A673 (cell line): ENCODE measurements around the gene AAMP. TPM values are rescaled to one million over a fixed set of nuclear protein-coding genes. Genes with fewer than 3 reads are reported as not detected.

Experiments used
- Bru-seq: library from RNA; stranded (reverse); fragments of 400-500 nt; gene quantifications from one replicate; lab custom pipeline; 2021; lab: Mats Ljungman, UMichigan
- BruChase-seq, 2 experiments: library from RNA; stranded (reverse); fragments of 400-500 nt; gene quantifications; one replicate each; lab custom pipeline; 2021; lab: Mats Ljungman, UMichigan
- BruUV-seq: library from RNA; stranded (reverse); fragments of 400-500 nt; replicated peaks from 2 replicates; lab custom pipeline; 2021; lab: Mats Ljungman, UMichigan
- CTCF ChIA-PET: fragments of 300-600 bp; sonication (Branson Sonifier 250); formaldehyde crosslinking; loops from one replicate; lab custom pipeline; 2022; ENCODE audit warnings: antibody characterized with exemption; lab: Charles Lee
- POLR2A ChIA-PET: fragments of 300-600 bp; sonication (Branson Sonifier 250); formaldehyde crosslinking; loops from one replicate; lab custom pipeline; 2022; ENCODE audit warnings: antibody characterized with exemption; ENCODE audit not compliant: low non-redundant PET; lab: Charles Lee
- DNase-seq: peaks from one replicate; pipeline ENCODE4 v3.0.0-alpha.2; 2015; ENCODE audit warnings: low spot score
- H3K27ac ChIP-seq: fragments of 200-600 bp; sonication (generic); 2 replicates; pipeline ENCODE4 v1.5.1; 2016; ENCODE audit warnings: mixed run types, low read depth, mild to moderate bottlenecking, mixed read lengths, antibody characterized with exemption, low read length; ENCODE audit not compliant: poor library complexity, severe bottlenecking
- H3K27me3 ChIP-seq: fragments of 200-600 bp; sonication (generic); replicated peaks from 2 replicates; pipeline ENCODE4 v1.6.1; 2017; ENCODE audit warnings: mixed run types, low read depth, mild to moderate bottlenecking, mixed read lengths, antibody characterized with exemption, low read length; ENCODE audit not compliant: insufficient read depth, poor library complexity
- H3K36me3 ChIP-seq: fragments of 200-600 bp; sonication (generic); 2 replicates; pipeline ENCODE4 v1.6.1; 2016; ENCODE audit warnings: mixed run types, mild to moderate bottlenecking, mixed read lengths, antibody characterized with exemption, low read length; ENCODE audit not compliant: insufficient read depth, poor library complexity, severe bottlenecking
- H3K4me1 ChIP-seq: fragments of 200-600 bp; sonication (generic); 2 replicates; pipeline ENCODE4 v1.6.1; 2017; ENCODE audit warnings: mixed run types, mild to moderate bottlenecking, mixed read lengths, antibody characterized with exemption, low read length; ENCODE audit not compliant: insufficient read depth, poor library complexity, severe bottlenecking
- H3K4me3 ChIP-seq: fragments of 200-600 bp; sonication (generic); 2 replicates; pipeline ENCODE4 v1.5.1; 2016; ENCODE audit warnings: low read depth, mixed run types, mild to moderate bottlenecking, mixed read lengths, low read length; ENCODE audit not compliant: poor library complexity, severe bottlenecking
- H3K9me3 ChIP-seq: fragments of 200-600 bp; sonication (generic); 2 replicates; pipeline ENCODE4 v1.6.1; 2016; ENCODE audit warnings: mixed run types, low read depth, mild to moderate bottlenecking, mixed read lengths, antibody characterized with exemption, low read length; ENCODE audit not compliant: poor library complexity, severe bottlenecking
- EZH2 ChIP-seq: fragments of 200-600 bp; sonication (generic); IDR thresholded peaks from 2 replicates; pipeline ENCODE4 v1.6.1; 2017; ENCODE audit warnings: borderline replicate concordance, low read depth, mild to moderate bottlenecking, mixed read lengths, antibody characterized with exemption, low read length; ENCODE audit not compliant: poor library complexity, severe bottlenecking
- intact Hi-C: fragments of 100-400 bp; cut with micrococcal nuclease; formaldehyde crosslinking; loops from one replicate; pipeline ENCODE4 v1.10.0; 2022; ENCODE audit not compliant: unreplicated experiment
- long read RNA-seq: library from polyadenylated mRNA; stranded (forward); transcript quantifications from one replicate; pipeline ENCODE4 v2.0.0, GENCODE V29; 2022
- total RNA-seq: library from RNA; stranded (reverse); gene quantifications from 2 replicates; pipeline ENCODE4 v1.2.3, GENCODE V29; 2021
- TF ChIP-seq, protein P1 (sequence below): fragments of 300-800, 200-600 bp; sonication (generic); conservative IDR thresholded peaks from 2 replicates; pipeline ENCODE4 v1.5.1; 2017; ENCODE audit warnings: low read depth, mild to moderate bottlenecking, antibody characterized with exemption, low read length, moderate library complexity, mixed read lengths

Gene AAMP
- total RNA-seq: 74.7 and 78.8 TPM in 2 replicates
- Bru-seq, nascent RNA: percentile 72 among the genes with signal in this experiment
- percentile 81 among the genes with signal in this experiment for BruChase-seq, experiment 1, labeled RNA remaining after a 2-hour chase
- BruChase-seq, experiment 2, labeled RNA remaining after a 6-hour chase: percentile 93 among the genes with signal in this experiment
- long read RNA-seq, transcript AAMP-204 (11 exons, 1,804 nt): minor isoform, 9 of 75 reads
- long read RNA-seq, transcript AAMP-201 (11 exons, 1,886 nt): major isoform, 46 of 75 reads
- long read RNA-seq, partial matches to known transcripts: 1 of 75 reads
- long read RNA-seq, other reads (novel, unspliced or antisense): 17 of 75 reads

- peak within 1 kb of the TSS; percentile 74 for H3K27ac ChIP-seq
- intact Hi-C loops: loop anchor here (5.0 kb wide), 2 partner anchors 83 to 577 kb away; no protein-coding TSS in a partner anchor
- peaks cover 20% of the 10 kb centered on the region for H3K4me1 ChIP-seq
Measured at GRCh38 chr2:218269900-218270720, at the start of gene AAMP, which contains the start of gene PNKD. Gene AAMP, minus strand, starts transcription at chr2:218270137. Its CDS starts 51 bp downstream, at chr2:218270086. Gene PNKD, plus strand, starts transcription at chr2:218270519. Its CDS starts 17 bp downstream, at chr2:218270536.

DNA sequence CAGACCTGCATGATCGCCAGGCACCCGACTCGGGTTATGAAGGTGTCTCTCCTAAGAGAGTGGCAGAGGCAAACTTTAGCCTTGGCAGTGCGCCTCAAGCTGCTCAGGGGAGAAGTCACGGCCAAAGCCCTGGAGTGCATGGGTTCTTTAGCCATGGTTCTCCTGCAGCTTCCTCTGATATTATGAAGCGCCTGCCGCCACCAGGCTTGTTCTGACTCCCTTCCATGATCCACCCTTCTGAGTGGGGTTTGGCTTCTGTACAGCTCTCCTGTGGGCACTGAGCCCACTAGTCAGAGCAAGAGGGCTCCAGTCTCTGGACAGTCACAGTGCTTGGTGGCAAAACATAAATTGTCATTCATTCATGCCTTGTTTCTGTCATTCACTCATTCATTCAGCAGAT, 48.3 kb upstream of the AAMP start:
- ChIA-PET CTCF (no interaction called here), POLR2A (no interaction called here)
- H3K36me3 ChIP-seq: no peaks in the 10 kb centered on the region
- no peaks in the 10 kb centered on the region for H3K27me3 ChIP-seq
- no peak for DNase-seq
- no TSS peak for BruUV-seq
- intact Hi-C loops: no loop called here
- H3K4me3 ChIP-seq: no peak overlapping the region
- no peaks in the 10 kb centered on the region for H3K9me3 ChIP-seq
- peaks cover 13% of the 10 kb centered on the region for H3K4me1 ChIP-seq
- TF ChIP-seq EZH2: no peak
- TF ChIP-seq, protein P1, sequence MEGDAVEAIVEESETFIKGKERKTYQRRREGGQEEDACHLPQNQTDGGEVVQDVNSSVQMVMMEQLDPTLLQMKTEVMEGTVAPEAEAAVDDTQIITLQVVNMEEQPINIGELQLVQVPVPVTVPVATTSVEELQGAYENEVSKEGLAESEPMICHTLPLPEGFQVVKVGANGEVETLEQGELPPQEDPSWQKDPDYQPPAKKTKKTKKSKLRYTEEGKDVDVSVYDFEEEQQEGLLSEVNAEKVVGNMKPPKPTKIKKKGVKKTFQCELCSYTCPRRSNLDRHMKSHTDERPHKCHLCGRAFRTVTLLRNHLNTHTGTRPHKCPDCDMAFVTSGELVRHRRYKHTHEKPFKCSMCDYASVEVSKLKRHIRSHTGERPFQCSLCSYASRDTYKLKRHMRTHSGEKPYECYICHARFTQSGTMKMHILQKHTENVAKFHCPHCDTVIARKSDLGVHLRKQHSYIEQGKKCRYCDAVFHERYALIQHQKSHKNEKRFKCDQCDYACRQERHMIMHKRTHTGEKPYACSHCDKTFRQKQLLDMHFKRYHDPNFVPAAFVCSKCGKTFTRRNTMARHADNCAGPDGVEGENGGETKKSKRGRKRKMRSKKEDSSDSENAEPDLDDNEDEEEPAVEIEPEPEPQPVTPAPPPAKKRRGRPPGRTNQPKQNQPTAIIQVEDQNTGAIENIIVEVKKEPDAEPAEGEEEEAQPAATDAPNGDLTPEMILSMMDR: no peak
- H3K27ac ChIP-seq: no peak overlapping the region

More at GRCh38 chr2:218269900-218270720, at the start of gene AAMP, which contains the start of gene PNKD:
- peak within 1 kb of the TSS; percentile 91 for H3K4me3 ChIP-seq
- peaks cover 26% of the 10 kb centered on the region for H3K36me3 ChIP-seq
- DNase-seq: peak; percentile 100
- CTCF ChIA-PET: interaction anchor here (0.5 to 1.9 kb wide), 2 partner anchors 126 to 191 kb away, joined by 3 to 4 read pairs; no protein-coding TSS in a partner anchor
- no peak for TF ChIP-seq EZH2
- TF ChIP-seq, protein P1: 0 out of 2 replicates have a peak, but pooled peaks have one; percentile 18
- no peaks in the 10 kb centered on the region for H3K9me3 ChIP-seq
- POLR2A ChIA-PET: interaction anchor here (0.6 kb wide), 1 partner anchor 138 kb away, joined by 3 read pairs; no protein-coding TSS in a partner anchor
- no TSS peak for BruUV-seq
- H3K27me3 ChIP-seq: no peaks in the 10 kb centered on the region

GRCh38 chr2:218317835-218318234, 47.9 kb upstream of the AAMP start:
- Histone ChIP-seq H3K36me3 (no peaks in the 10 kb centered on the region), H3K27me3 (no peaks in the 10 kb centered on the region), H3K4me1 (peaks cover 13% of the 10 kb centered on the region), H3K9me3 (no peaks in the 10 kb centered on the region), H3K27ac (no peak overlapping the region), H3K4me3 (no peak overlapping the region)
- TF ChIP-seq, protein P1: no peak
- intact Hi-C loops: no loop called here
- ChIA-PET POLR2A (no interaction called here), CTCF (no interaction called here)
- no peak for DNase-seq
- no TSS peak for BruUV-seq
